ENCODE measurements around the gene NAA35. TPM values are rescaled to one million over a fixed set of nuclear protein-coding genes. Genes with fewer than 3 reads are reported as not detected.

The NAA35 gene
- polyA plus RNA-seq, 2 of the 4 experiments (the other 2 are of a cell fraction) = 24.9 to 42.4 TPM

GRCh38 chr9:85909390-85909789 is 31.6 kb upstream of the NAA35 start (continued):
- TF ChIP-seq RNF2 (IDR thresholded peaks at IDR 0.05; ENCODE audit: borderline replicate concordance, low read depth) = no peak

- FAIRE-seq (no peak), ATAC-seq (no peak), DNase-seq (ENCODE audit: low read depth in 1 of 2, low spot score in 1 of 2) (no peak)
- ChIA-PET POLR2A (no interaction called here), CTCF (no interaction called here)
- Histone ChIP-seq H3K27ac (no peak overlapping the region), H3K4me2 (no peak overlapping the region), H3K9me3 (no peaks in the 10 kb centered on the region), H3K4me3 (no peak overlapping the region), H3K4me1 (no peaks in the 10 kb centered on the region)
- TF ChIP-seq MAFK (IDR thresholded peaks at IDR 0.05; ENCODE audit: partially characterized antibody) = no peak
- no peak for TF ChIP-seq PBX3 (IDR thresholded peaks at IDR 0.05)
- no peak for TF ChIP-seq CBX2 (IDR thresholded peaks at IDR 0.05; ENCODE audit: borderline replicate concordance, low read depth)
- no peak for TF ChIP-seq CHD4 (IDR thresholded peaks at IDR 0.05; ENCODE audit: borderline replicate concordance)
- TF ChIP-seq BHLHE40 (IDR thresholded peaks at IDR 0.05; ENCODE audit: low read depth, low read length) = no peak
- TF ChIP-seq FOSB (CRISPR knock-in tag; IDR thresholded peaks at IDR 0.05) = no peak
- TF ChIP-seq ZFP36 (IDR thresholded peaks at IDR 0.05; ENCODE audit: borderline replicate concordance, partially characterized antibody) = no peak
- TF ChIP-seq TP53 (CRISPR knock-in tag; IDR thresholded peaks at IDR 0.05) = no peak
- TF ChIP-seq POLR2AphosphoS2 (conservative IDR thresholded peaks at IDR 0.05; ENCODE audit: low read length) = no peak
- TF ChIP-seq RARB (CRISPR knock-in tag; IDR thresholded peaks at IDR 0.05) = no peak
- no peak for TF ChIP-seq RAD21 (conservative IDR thresholded peaks at IDR 0.05 in 1 of 2, IDR thresholded peaks at IDR 0.05 in 1 of 2)
- TF ChIP-seq RFX5 (IDR thresholded peaks at IDR 0.05) = no peak
- no peak for TF ChIP-seq TFCP2L1 (CRISPR knock-in tag; IDR thresholded peaks at IDR 0.05)
- no peak for TF ChIP-seq BCL3 (IDR thresholded peaks at IDR 0.05)
- TF ChIP-seq KDM5A (IDR thresholded peaks at IDR 0.05) = no peak
- TF ChIP-seq RNF2 (IDR thresholded peaks at IDR 0.05; ENCODE audit: borderline replicate concordance, low read depth) = no peak
- TF ChIP-seq ZSCAN20 (CRISPR knock-in tag; IDR thresholded peaks at IDR 0.05) = no peak
Observed at GRCh38 chr9:85914108-85914507, 26.8 kb upstream of the NAA35 start.

GRCh38 chr9:85917756-85918155 is 23.2 kb upstream of the NAA35 start:
- POLR2A ChIA-PET = no interaction called here
- CTCF ChIA-PET = interaction anchor here (1.0 to 1.7 kb wide), 2 partner anchors 13 to 16 kb away, joined by 3 read pairs; no protein-coding TSS in a partner anchor
- no peak overlapping the region for H3K4me3 ChIP-seq
- H3K27ac ChIP-seq = no peak overlapping the region
- no peak for FAIRE-seq
- no peaks in the 10 kb centered on the region for H3K9me3 ChIP-seq
- DNase-seq (ENCODE audit: low read depth in 1 of 2, low spot score in 1 of 2) = no peak
- no peak for ATAC-seq
- H3K4me2 ChIP-seq = no peak overlapping the region
- 44% methylated on average over 7 of the region's 7 CpGs for WGBS (ENCODE audit: missing lambda C conversion rate)
- no peaks in the 10 kb centered on the region for H3K4me1 ChIP-seq
- TF ChIP-seq HOXA7 (CRISPR knock-in tag; IDR thresholded peaks at IDR 0.05) = no peak
- no peak for TF ChIP-seq KDM1A (IDR thresholded peaks at IDR 0.05; ENCODE audit: low read depth)
- TF ChIP-seq MAZ (IDR thresholded peaks at IDR 0.05; ENCODE audit: borderline replicate concordance, low read depth, low read length) = no peak
- TF ChIP-seq JUNB (IDR thresholded peaks at IDR 0.05) = no peak
- no peak for TF ChIP-seq TFCP2L1 (CRISPR knock-in tag; IDR thresholded peaks at IDR 0.05)
- TF ChIP-seq FOSL2 (IDR thresholded peaks at IDR 0.05) = no peak
- TF ChIP-seq FOSL2 (CRISPR knock-in tag; IDR thresholded peaks at IDR 0.05) = no peak
- no peak for TF ChIP-seq BHLHE40 (IDR thresholded peaks at IDR 0.05; ENCODE audit: low read depth, low read length)
- no peak for TF ChIP-seq CHD4 (IDR thresholded peaks at IDR 0.05; ENCODE audit: borderline replicate concordance)
- no peak for TF ChIP-seq RARB (CRISPR knock-in tag; IDR thresholded peaks at IDR 0.05)
- no peak for TF ChIP-seq MYC (IDR thresholded peaks at IDR 0.05; ENCODE audit: borderline replicate concordance, low read length)
- no peak for TF ChIP-seq HMGXB4 (CRISPR knock-in tag; IDR thresholded peaks at IDR 0.05; ENCODE audit: borderline replicate concordance)
- no peak for TF ChIP-seq POLR2AphosphoS2 (conservative IDR thresholded peaks at IDR 0.05; ENCODE audit: low read length)
- TF ChIP-seq BCL3 (IDR thresholded peaks at IDR 0.05) = no peak
